Right lobe of liver (tissue), 6 donors: ENCODE results near the gene ISLR. TPM values are rescaled to one million over a fixed set of nuclear protein-coding genes. Genes with fewer than 3 reads are reported as not detected.

Experiments
- ATAC-seq, 4 donors: fragments of 200-7000 bp; cut with Tn5 transposase; one replicate each; pipeline ENCODE4 v1.9.1; 2020; ENCODE audit warnings: mild to moderate bottlenecking in 4 of 4, moderate library complexity in 4 of 4
- DNase-seq, 3 donors: peaks; one replicate each; pipeline ENCODE4 v3.0.0-alpha.2; 2020
- H3K27ac ChIP-seq, 3 donors: fragments of 200-600 bp; one replicate each; pipeline ENCODE4 v1.8.0; 2022
- H3K27me3 ChIP-seq, 2 donors: fragments of 200-600 bp; one replicate each; pipeline ENCODE4 v1.8.0; 2022
- H3K36me3 ChIP-seq, 4 donors: fragments of 200-600 bp; sonication (generic) in 1 of 4; one replicate each; pipeline versions ENCODE4 v1.5.1 to v1.8.0; 2017 to 2022; ENCODE audit warnings: control low read depth in 1 of 4
- H3K4me1 ChIP-seq, 4 donors: fragments of 200-600 bp; sonication (generic) in 1 of 4; one replicate each; pipeline versions ENCODE4 v1.5.1 to v1.8.0; 2017 to 2022; ENCODE audit warnings: control low read depth in 1 of 4
- H3K4me3 ChIP-seq, 3 donors: fragments of 200-600 bp; one replicate each; pipeline ENCODE4 v1.8.0; 2022
- H3K9me3 ChIP-seq, 4 donors: fragments of 200-600 bp; sonication (generic) in 1 of 4; one replicate each; pipeline versions ENCODE4 v1.5.1 to v1.8.0; 2017 to 2022; ENCODE audit warnings: control low read depth in 1 of 4
- CTCF ChIP-seq, 4 donors: fragments of 200-600 bp in 3 of 4; fragments of 450-650 bp in 1 of 4; IDR thresholded peaks; one replicate each; pipeline versions ENCODE4 v1.5.1 to v1.8.0; 2016 to 2022; ENCODE audit warnings: antibody characterized with exemption in 4 of 4, mild to moderate bottlenecking in 2 of 4
- POLR2A ChIP-seq: fragments of 450-650 bp; IDR thresholded peaks from one replicate; pipeline ENCODE4 v1.6.1; 2017; ENCODE audit warnings: antibody characterized with exemption, mild to moderate bottlenecking
- WGBS: methylation state at CpG from one replicate; pipeline ENCODE4 v1.1.6; 2018; ENCODE audit warnings: low coverage, low lambda C conversion rate; ENCODE audit not compliant: insufficient coverage; ENCODE audit errors: missing lambda C conversion rate; 5-methylcytosine and 5-hydroxymethylcytosine counted together
- intact Hi-C, 2 donors: fragments of 100-400 bp; cut with DNase I; formaldehyde crosslinking; loops; one replicate each; pipeline versions ENCODE4 v1.11.2 to v1.14.1; 2022
- total RNA-seq, 6 experiments: library from RNA; depleted of rRNA in 2 of 6; stranded (reverse); fragments of >200 nt in 2 of 6; fragmentation: NEBNext Ultra II Directional in 3 of 6; extraction: Animal tissue kit (Norgen Biotek cat#: 25700) in 3 of 6; gene quantifications; one replicate each; pipeline versions ENCODE4 v1.1.0 to v1.2.4, GENCODE V29; 2016 to 2023
- donor health status: DM: no; HTN: yes; CAD: no.
- donor health status: DM: no; HTN: no; CAD: no.
- donor health status: DM: no; HTN: no; CAD: no.
- donor health status: DM: no; HTN: yes; CAD: no.
- donor health status: DM: no; HTN: yes; CAD: no.

Gene ISLR
- total RNA-seq, 6 experiments from 2014 or later: 1.5 to 9.9 (median 2.6) TPM

DNA sequence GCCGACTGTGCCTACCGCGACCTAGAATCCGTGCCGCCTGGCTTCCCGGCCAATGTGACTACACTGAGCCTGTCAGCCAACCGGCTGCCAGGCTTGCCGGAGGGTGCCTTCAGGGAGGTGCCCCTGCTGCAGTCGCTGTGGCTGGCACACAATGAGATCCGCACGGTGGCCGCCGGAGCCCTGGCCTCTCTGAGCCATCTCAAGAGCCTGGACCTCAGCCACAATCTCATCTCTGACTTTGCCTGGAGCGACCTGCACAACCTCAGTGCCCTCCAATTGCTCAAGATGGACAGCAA lies 1.4 kb downstream of the ISLR start:
- Histone ChIP-seq H3K9me3 (no peaks in the 10 kb centered on the region), H3K27ac (no peak overlapping the region), H3K4me1 (no peaks in the 10 kb centered on the region), H3K36me3 (no peaks in the 10 kb centered on the region), H3K27me3 (no peaks in the 10 kb centered on the region), H3K4me3 (no peak overlapping the region)
- no CpG with 5 or more reads among the region's 14 CpGs for WGBS
- ATAC-seq (no peak), DNase-seq (no peak)
- TF ChIP-seq POLR2A (no peak), CTCF (IDR thresholded peaks at IDR 0.05) (no peak)
- intact Hi-C loops: no loop called here

DNA sequence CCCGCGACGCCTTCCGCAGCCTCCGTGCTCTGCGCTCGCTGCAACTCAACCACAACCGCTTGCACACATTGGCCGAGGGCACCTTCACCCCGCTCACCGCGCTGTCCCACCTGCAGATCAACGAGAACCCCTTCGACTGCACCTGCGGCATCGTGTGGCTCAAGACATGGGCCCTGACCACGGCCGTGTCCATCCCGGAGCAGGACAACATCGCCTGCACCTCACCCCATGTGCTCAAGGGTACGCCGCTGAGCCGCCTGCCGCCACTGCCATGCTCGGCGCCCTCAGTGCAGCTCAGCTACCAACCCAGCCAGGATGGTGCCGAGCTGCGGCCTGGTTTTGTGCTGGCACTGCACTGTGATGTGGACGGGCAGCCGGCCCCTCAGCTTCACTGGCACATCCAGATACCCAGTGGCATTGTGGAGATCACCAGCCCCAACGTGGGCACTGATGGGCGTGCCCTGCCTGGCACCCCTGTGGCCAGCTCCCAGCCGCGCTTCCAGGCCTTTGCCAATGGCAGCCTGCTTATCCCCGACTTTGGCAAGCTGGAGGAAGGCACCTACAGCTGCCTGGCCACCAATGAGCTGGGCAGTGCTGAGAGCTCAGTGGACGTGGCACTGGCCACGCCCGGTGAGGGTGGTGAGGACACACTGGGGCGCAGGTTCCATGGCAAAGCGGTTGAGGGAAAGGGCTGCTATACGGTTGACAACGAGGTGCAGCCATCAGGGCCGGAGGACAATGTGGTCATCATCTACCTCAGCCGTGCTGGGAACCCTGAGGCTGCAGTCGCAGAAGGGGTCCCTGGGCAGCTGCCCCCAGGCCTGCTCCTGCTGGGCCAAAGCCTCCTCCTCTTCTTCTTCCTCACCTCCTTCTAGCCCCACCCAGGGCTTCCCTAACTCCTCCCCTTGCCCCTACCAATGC lies 2.0 kb downstream of the ISLR start:
- intact Hi-C loops: no loop called here
- no peak overlapping the region for H3K27ac ChIP-seq
- H3K27me3 ChIP-seq: no peaks in the 10 kb centered on the region
- ATAC-seq (no peak), DNase-seq (peak in 1 of 3 donors; percentile 35)
- H3K9me3 ChIP-seq: no peaks in the 10 kb centered on the region
- TF ChIP-seq CTCF (IDR thresholded peaks at IDR 0.05) (no peak), POLR2A (no peak)
- 88% methylated on average over 11 of the region's 45 CpGs for whole genome bisulfite sequencing
- no peaks in the 10 kb centered on the region for H3K36me3 ChIP-seq
- no peak overlapping the region for H3K4me3 ChIP-seq
- H3K4me1 ChIP-seq: no peaks in the 10 kb centered on the region

DNA sequence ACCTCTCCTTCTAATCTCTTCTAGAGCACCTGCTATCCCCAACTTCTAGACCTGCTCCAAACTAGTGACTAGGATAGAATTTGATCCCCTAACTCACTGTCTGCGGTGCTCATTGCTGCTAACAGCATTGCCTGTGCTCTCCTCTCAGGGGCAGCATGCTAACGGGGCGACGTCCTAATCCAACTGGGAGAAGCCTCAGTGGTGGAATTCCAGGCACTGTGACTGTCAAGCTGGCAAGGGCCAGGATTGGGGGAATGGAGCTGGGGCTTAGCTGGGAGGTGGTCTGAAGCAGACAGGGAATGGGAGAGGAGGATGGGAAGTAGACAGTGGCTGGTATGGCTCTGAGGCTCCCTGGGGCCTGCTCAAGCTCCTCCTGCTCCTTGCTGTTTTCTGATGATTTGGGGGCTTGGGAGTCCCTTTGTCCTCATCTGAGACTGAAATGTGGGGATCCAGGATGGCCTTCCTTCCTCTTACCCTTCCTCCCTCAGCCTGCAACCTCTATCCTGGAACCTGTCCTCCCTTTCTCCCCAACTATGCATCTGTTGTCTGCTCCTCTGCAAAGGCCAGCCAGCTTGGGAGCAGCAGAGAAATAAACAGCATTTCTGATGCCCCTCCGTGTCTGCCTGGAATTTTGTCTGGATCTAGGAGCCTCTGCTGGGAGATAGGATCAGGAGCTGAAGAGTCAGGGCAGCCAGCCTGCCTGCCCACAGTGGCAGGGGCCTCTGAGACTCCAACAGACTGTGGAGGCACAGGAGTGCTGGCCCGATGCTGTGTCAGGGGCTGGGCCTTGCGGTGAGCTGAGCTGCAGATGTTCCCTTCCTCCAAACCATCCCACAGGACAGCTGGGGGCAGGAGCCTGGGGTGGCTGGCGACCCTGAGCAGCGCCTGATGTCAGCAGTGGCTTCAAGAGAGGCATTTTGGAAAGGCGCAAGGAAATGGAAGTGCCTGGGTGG lies 3.0 kb downstream of the ISLR start:
- no peak for ATAC-seq
- no peaks in the 10 kb centered on the region for H3K36me3 ChIP-seq
- no peaks in the 10 kb centered on the region for H3K4me1 ChIP-seq
- no peak overlapping the region for H3K4me3 ChIP-seq
- H3K27ac ChIP-seq: no peak overlapping the region
- intact Hi-C loops: no loop called here
- no peaks in the 10 kb centered on the region for H3K27me3 ChIP-seq
- H3K9me3 ChIP-seq: no peaks in the 10 kb centered on the region
- TF ChIP-seq POLR2A (no peak), CTCF (IDR thresholded peaks at IDR 0.05) (no peak)
- WGBS: 70% methylated on average over 4 of the region's 10 CpGs
- DNase-seq: peak in 1 of 3 donors; percentile 24

GRCh38 chr15:74178326-74179100 lies 5.0 kb downstream of the ISLR start:
- H3K4me3 ChIP-seq: no peak overlapping the region
- 79% methylated on average over 3 of the region's 7 CpGs for WGBS
- H3K36me3 ChIP-seq: no peaks in the 10 kb centered on the region
- intact Hi-C loops: no loop called here
- no peak overlapping the region for H3K27ac ChIP-seq
- DNase-seq (peak in 1 of 3 donors; percentile 25), ATAC-seq (no peak)
- no peaks in the 10 kb centered on the region for H3K9me3 ChIP-seq
- TF ChIP-seq CTCF (IDR thresholded peaks at IDR 0.05) (no peak), POLR2A (no peak)
- H3K27me3 ChIP-seq: no peaks in the 10 kb centered on the region
- H3K4me1 ChIP-seq: no peaks in the 10 kb centered on the region
